ENCODE results near the gene RPS3. TPM values are rescaled to one million over a fixed set of nuclear protein-coding genes. Genes with fewer than 3 reads are reported as not detected.

The RPS3 gene
- 6,577 TPM for polyA plus RNA-seq (2013)

DNA sequence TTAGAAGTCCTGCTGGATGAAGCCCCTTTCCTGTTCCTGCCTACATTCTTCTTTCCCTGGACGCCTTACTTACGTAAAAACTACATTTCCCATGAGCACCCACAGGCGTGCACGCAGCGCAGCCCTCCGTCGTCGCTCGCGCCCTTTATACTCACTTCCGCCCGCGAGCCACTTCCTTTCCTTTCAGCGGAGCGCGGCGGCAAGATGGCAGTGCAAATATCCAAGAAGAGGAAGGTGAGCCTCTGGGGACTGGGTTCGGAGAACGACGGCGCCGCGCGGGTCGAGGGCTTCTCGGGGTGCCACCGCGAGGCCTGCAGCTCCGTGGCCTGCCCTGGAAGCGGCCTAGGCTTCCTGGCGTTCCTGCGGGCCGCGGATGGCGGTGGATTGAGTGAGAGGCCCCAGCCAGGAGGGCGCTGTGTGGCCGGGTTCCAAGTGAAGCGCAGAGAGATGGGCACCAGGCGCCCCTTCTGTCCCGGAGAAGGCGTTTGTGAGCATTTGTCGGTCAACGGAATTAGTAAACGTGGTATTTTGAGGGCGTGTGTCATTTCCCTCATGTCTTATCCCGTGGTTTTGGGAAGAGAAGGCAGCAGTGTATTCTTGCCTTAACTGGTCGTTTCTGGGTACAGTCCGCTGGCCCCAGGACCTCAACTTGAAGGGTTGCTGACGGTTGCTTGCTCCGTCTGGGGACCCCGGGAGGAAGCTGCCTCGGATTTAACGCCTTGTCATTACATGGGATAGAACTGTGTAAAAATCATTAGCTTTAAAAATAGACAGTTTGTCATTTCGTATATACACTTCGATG, at the start of gene RPS3:
Gene RPS3, plus strand, starts transcription at position 175 of the 802 bp plus-strand sequence. Its CDS starts 30 bp downstream, at position 205.
- ChIA-PET POLR2A (interaction anchor here (0.5 to 1.0 kb wide), 3 partner anchors 9 to 117 kb away, joined by 3 to 7 read pairs (median 3); no protein-coding TSS in a partner anchor), CTCF (interaction anchor here (0.8 to 2.7 kb wide), 10 partner anchors 8 to 134 kb away, joined by 3 to 10 read pairs (median 3); no protein-coding TSS in a partner anchor)
- 0% methylated on average over 39 of the region's 55 CpGs for WGBS (ENCODE audit: insufficient coverage)
- Histone ChIP-seq H3K27me3 (replicated peaks in 2 of 5; ENCODE audit: control insufficient read depth in 4 of 5, insufficient read depth in 5 of 5, low read length in 4 of 5) (no peaks in the 10 kb centered on the region), H3K27ac (ENCODE audit: insufficient read depth in 1 of 2, low read depth in 1 of 2, low read length in 2 of 2, poor library complexity in 1 of 2, severe bottlenecking in 2 of 2) (peak within 1 kb of the TSS; percentile 93 to 96), H3K9me3 (ENCODE audit: control extremely low read depth in 1 of 5, control insufficient read depth in 4 of 5, insufficient read depth in 2 of 5, low read depth in 1 of 5, low read length in 4 of 5) (no peaks in the 10 kb centered on the region), H3K4me1 (ENCODE audit: control extremely low read depth in 1 of 4, control insufficient read depth in 4 of 4, insufficient read depth in 4 of 4, low read length in 3 of 4) (peaks cover 17 to 43% (median 37%) of the 10 kb centered on the region in 4 experiments), H3K4me3 (ENCODE audit: control insufficient read depth in 1 of 7, extremely low read depth in 1 of 7, insufficient read depth in 4 of 7, low read depth in 2 of 7, low read length in 6 of 7) (peak within 1 kb of the TSS; percentile 65 to 99 (median 96)), H3K36me3 (ENCODE audit: control insufficient read depth in 4 of 4, insufficient read depth in 4 of 4, low read length in 3 of 4) (peaks cover 13 to 47% (median 30%) of the 10 kb centered on the region in 4 experiments)
- DNase-seq = peak; percentile 90 to 95 (median 93)

DNA sequence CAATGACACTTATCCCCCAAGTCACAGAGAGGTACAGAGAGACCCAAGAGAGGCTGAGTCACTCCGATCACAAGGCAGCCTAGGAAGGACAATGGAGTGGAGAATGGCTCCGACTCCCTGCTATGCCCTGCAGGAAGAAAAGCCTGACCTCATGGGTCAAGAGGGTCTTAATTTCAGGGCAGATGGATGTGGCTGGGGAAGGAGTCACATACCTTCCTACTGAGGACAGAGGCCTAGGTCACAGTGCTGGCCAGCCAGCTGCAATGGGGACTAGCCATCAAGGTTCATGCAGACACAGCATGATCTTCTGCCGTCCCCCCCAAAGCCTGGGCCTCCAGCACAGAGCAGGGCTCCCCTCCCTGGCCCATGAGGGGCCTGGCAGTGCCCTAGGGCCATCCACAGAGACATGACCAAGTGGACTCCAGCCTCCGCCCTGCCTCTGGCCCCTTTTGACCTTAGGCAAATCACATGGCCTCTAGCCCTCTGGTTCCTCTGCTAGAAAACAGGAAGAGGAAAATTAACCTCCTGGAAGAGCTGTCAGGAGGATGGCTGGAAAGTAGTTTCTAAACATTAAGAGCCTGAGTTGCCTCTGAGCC, 49.7 kb upstream of the RPS3 start:
- Histone ChIP-seq H3K27ac (ENCODE audit: insufficient read depth in 1 of 2, low read depth in 1 of 2, low read length in 2 of 2, poor library complexity in 1 of 2, severe bottlenecking in 2 of 2) (peak overlapping the region; percentile 46 to 87), H3K9me3 (ENCODE audit: control extremely low read depth in 1 of 5, control insufficient read depth in 4 of 5, insufficient read depth in 2 of 5, low read depth in 1 of 5, low read length in 4 of 5) (no peaks in the 10 kb centered on the region), H3K4me3 (ENCODE audit: control insufficient read depth in 1 of 7, extremely low read depth in 1 of 7, insufficient read depth in 4 of 7, low read depth in 2 of 7, low read length in 6 of 7) (peak overlapping the region in 6 of 7 experiments; percentile 55 to 93 (median 84)), H3K4me1 (ENCODE audit: control extremely low read depth in 1 of 4, control insufficient read depth in 4 of 4, insufficient read depth in 4 of 4, low read length in 3 of 4) (peaks cover 14 to 85% (median 83%) of the 10 kb centered on the region in 4 experiments), H3K27me3 (replicated peaks in 2 of 5; ENCODE audit: control insufficient read depth in 4 of 5, insufficient read depth in 5 of 5, low read length in 4 of 5) (no peaks in the 10 kb centered on the region), H3K36me3 (ENCODE audit: control insufficient read depth in 4 of 4, insufficient read depth in 4 of 4, low read length in 3 of 4) (peaks cover 0 to 27% (median 6%) of the 10 kb centered on the region in 4 experiments)
- CTCF ChIA-PET = interaction anchor here (0.6 to 10.1 kb wide), 13 partner anchors 8 to 73 kb away, joined by 3 to 137 read pairs (median 4); no protein-coding TSS in a partner anchor
- POLR2A ChIA-PET = interaction anchor here (1.0 to 3.6 kb wide), 2 partner anchors 9 to 18 kb away, joined by 4 to 27 read pairs; no protein-coding TSS in a partner anchor
- WGBS (ENCODE audit: insufficient coverage) = 60% methylated on average over 3 of the region's 4 CpGs
- no peak for DNase-seq

DNA sequence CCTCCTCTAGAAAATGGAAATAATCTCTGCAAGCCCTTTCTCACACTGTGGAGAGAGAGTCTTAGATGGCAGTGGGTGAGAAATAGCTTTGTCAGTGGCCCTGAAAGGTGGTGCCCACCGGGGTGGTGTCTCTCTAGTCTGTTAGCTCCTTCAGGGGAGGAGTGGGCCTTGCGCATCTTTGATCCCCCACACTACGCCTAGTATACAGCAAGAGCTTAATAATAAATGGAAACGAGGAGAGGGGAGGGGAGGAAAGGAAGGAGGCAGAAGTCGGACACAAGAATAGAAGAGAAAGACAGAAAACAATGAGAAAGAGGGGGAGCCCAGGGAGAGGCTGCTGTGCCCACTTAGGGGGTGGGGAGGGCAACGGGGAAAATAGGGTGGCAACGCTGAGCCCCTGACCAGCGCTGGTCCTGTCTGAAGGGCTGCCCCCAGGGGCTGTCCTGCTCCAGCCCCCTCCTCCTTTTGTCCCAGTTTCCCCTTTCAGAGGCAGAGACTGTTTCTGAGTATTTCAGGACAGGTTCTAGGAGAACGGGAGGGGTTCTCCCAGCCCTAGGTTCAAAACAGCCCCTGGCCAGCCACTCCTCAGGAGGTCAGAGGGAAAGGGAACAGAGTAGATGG, 49.1 kb upstream of the RPS3 start:
- H3K36me3 ChIP-seq (ENCODE audit: control insufficient read depth in 4 of 4, insufficient read depth in 4 of 4, low read length in 3 of 4) = peaks cover 0 to 21% (median 5%) of the 10 kb centered on the region in 4 experiments
- peaks cover 14 to 84% (median 78%) of the 10 kb centered on the region in 4 experiments for H3K4me1 ChIP-seq (ENCODE audit: control extremely low read depth in 1 of 4, control insufficient read depth in 4 of 4, insufficient read depth in 4 of 4, low read length in 3 of 4)
- ChIA-PET POLR2A (interaction anchor here (1.0 to 3.6 kb wide), 2 partner anchors 10 to 18 kb away, joined by 4 to 27 read pairs; no protein-coding TSS in a partner anchor), CTCF (interaction anchor here (0.6 to 10.1 kb wide), 14 partner anchors 10 to 74 kb away, joined by 3 to 137 read pairs (median 4); no protein-coding TSS in a partner anchor)
- H3K4me3 ChIP-seq (ENCODE audit: control insufficient read depth in 1 of 7, extremely low read depth in 1 of 7, insufficient read depth in 4 of 7, low read depth in 2 of 7, low read length in 6 of 7) = peak overlapping the region; percentile 38 to 93 (median 81)
- no peak for DNase-seq
- no peaks in the 10 kb centered on the region for H3K9me3 ChIP-seq (ENCODE audit: control extremely low read depth in 1 of 5, control insufficient read depth in 4 of 5, insufficient read depth in 2 of 5, low read depth in 1 of 5, low read length in 4 of 5)
- H3K27me3 ChIP-seq (replicated peaks in 2 of 5; ENCODE audit: control insufficient read depth in 4 of 5, insufficient read depth in 5 of 5, low read length in 4 of 5) = no peaks in the 10 kb centered on the region
- WGBS (ENCODE audit: insufficient coverage) = 0% methylated on average over 5 of the region's 9 CpGs
- peak overlapping the region; percentile 46 to 87 for H3K27ac ChIP-seq (ENCODE audit: insufficient read depth in 1 of 2, low read depth in 1 of 2, low read length in 2 of 2, poor library complexity in 1 of 2, severe bottlenecking in 2 of 2)

DNA sequence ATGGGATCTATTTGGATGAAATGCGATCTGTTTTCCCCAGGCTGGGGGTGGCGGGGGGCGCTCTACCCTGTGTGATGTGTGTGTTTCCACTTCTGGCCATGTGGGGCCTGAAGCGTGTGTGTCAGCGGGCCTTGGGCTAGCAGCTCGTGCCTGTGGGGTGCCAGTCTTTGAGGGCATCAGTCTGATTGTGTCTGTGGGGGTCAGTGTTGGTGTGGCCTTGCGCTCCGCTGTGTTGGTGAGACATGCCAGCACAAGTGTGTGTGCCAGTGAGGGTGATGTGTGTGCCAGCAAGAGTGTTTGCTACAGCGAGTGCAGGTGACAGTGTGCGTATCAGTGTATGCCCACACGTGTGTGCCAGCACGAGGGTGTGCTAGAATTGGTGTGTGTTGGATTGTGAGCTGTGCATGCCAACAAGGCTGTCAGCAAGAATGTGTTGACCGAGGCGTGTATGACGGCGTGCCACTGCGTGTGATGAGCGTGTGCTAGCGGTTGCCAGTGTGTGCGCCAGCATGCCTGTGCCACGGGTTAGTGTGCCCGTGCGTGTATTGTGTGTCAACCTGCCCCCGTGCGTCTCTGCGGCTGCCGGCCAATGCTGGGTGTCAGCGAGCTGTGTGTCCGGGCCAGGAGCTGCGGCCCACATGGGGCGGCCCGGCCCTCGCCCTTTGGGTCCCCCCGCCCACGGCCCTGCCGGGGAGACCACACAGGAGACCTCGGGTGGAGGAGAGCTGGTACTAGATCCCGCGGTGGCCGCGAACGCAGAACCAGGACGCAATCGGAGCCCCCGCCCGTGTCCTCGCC, 48.4 kb upstream of the RPS3 start:
- DNase-seq = peak; percentile 56 to 81 (median 72)

DNA sequence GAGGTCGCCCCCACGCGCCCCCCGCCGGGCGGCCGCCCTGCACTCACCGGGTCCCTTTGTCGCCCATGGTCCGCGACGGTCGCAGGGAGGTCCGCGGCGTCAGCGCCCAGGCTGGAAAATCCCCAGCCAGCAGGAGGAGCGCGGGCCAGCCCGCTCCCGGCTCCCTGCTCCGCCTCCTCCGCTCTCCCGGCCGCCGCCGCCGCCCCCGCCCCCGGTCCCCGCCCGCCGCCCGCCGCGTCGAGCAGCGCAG, 47.9 kb upstream of the RPS3 start, which contains the start of gene ARRB1:
Gene ARRB1, minus strand, starts transcription at position 121 of the 250 bp plus-strand sequence. Its CDS starts 54 bp downstream, at position 67.
- peaks cover 0 to 18% (median 3%) of the 10 kb centered on the region in 4 experiments for H3K36me3 ChIP-seq (ENCODE audit: control insufficient read depth in 4 of 4, insufficient read depth in 4 of 4, low read length in 3 of 4)
- POLR2A ChIA-PET = interaction anchor here (1.2 to 3.6 kb wide), 4 partner anchors 9 to 31 kb away, joined by 3 to 27 read pairs (median 6); no protein-coding TSS in a partner anchor
- WGBS (ENCODE audit: insufficient coverage) = 1% methylated on average over 33 of the region's 38 CpGs
- H3K27me3 ChIP-seq (replicated peaks in 2 of 5; ENCODE audit: control insufficient read depth in 4 of 5, insufficient read depth in 5 of 5, low read length in 4 of 5) = no peaks in the 10 kb centered on the region
- H3K4me1 ChIP-seq (ENCODE audit: control extremely low read depth in 1 of 4, control insufficient read depth in 4 of 4, insufficient read depth in 4 of 4, low read length in 3 of 4) = peaks cover 11 to 73% (median 65%) of the 10 kb centered on the region in 4 experiments
- H3K9me3 ChIP-seq (ENCODE audit: control extremely low read depth in 1 of 5, control insufficient read depth in 4 of 5, insufficient read depth in 2 of 5, low read depth in 1 of 5, low read length in 4 of 5) = no peaks in the 10 kb centered on the region
- H3K4me3 ChIP-seq (ENCODE audit: control insufficient read depth in 1 of 7, extremely low read depth in 1 of 7, insufficient read depth in 4 of 7, low read depth in 2 of 7, low read length in 6 of 7) = peak within 1 kb of the TSS; percentile 65 to 93 (median 81)
- DNase-seq = no peak
- CTCF ChIA-PET = interaction anchor here (1.0 to 10.1 kb wide), 10 partner anchors 11 to 75 kb away, joined by 3 to 137 read pairs (median 8); no protein-coding TSS in a partner anchor
- H3K27ac ChIP-seq (ENCODE audit: insufficient read depth in 1 of 2, low read depth in 1 of 2, low read length in 2 of 2, poor library complexity in 1 of 2, severe bottlenecking in 2 of 2) = peak within 1 kb of the TSS; percentile 68 to 87

More for the DNA sequence above, 48.4 kb upstream of the RPS3 start:
- peaks cover 11 to 78% (median 71%) of the 10 kb centered on the region in 4 experiments for H3K4me1 ChIP-seq (ENCODE audit: control extremely low read depth in 1 of 4, control insufficient read depth in 4 of 4, insufficient read depth in 4 of 4, low read length in 3 of 4)
- ChIA-PET POLR2A (interaction anchor here (1.2 to 3.6 kb wide), 3 partner anchors 8 to 11 kb away, joined by 3 to 27 read pairs (median 6); no protein-coding TSS in a partner anchor), CTCF (interaction anchor here (1.0 to 10.1 kb wide), 10 partner anchors 11 to 75 kb away, joined by 3 to 137 read pairs (median 6); no protein-coding TSS in a partner anchor)
- peak overlapping the region; percentile 55 to 93 (median 81) for H3K4me3 ChIP-seq (ENCODE audit: control insufficient read depth in 1 of 7, extremely low read depth in 1 of 7, insufficient read depth in 4 of 7, low read depth in 2 of 7, low read length in 6 of 7)
- 1% methylated on average over 36 of the region's 47 CpGs for WGBS (ENCODE audit: insufficient coverage)
- no peaks in the 10 kb centered on the region for H3K9me3 ChIP-seq (ENCODE audit: control extremely low read depth in 1 of 5, control insufficient read depth in 4 of 5, insufficient read depth in 2 of 5, low read depth in 1 of 5, low read length in 4 of 5)
- H3K27ac ChIP-seq (ENCODE audit: insufficient read depth in 1 of 2, low read depth in 1 of 2, low read length in 2 of 2, poor library complexity in 1 of 2, severe bottlenecking in 2 of 2) = peak overlapping the region; percentile 68 to 87
- no peaks in the 10 kb centered on the region for H3K27me3 ChIP-seq (replicated peaks in 2 of 5; ENCODE audit: control insufficient read depth in 4 of 5, insufficient read depth in 5 of 5, low read length in 4 of 5)
- peaks cover 0 to 18% (median 3%) of the 10 kb centered on the region in 4 experiments for H3K36me3 ChIP-seq (ENCODE audit: control insufficient read depth in 4 of 4, insufficient read depth in 4 of 4, low read length in 3 of 4)

All from common myeloid progenitor, CD34-positive (primary cell).